SK-N-MC (cell line): ENCODE measurements around the gene TIMP2.
"Not testable (repeated sequence)": the region's sequence is repeated elsewhere in the genome, so short reads cannot be mapped to it uniquely, and the experiment has no call there.

Source experiments
- DNase-seq: peaks from one replicate; pipeline ENCODE4 v3.0.0-alpha.2; 2011; ENCODE audit warnings: low read depth, low spot score
- H3K27ac ChIP-seq: fragments of 200-600 bp; sonication (generic); 2 replicates; pipeline ENCODE4 v1.5.1; 2016; ENCODE audit warnings: mixed run types
- H3K36me3 ChIP-seq: fragments of 200-600 bp; sonication (generic); 2 replicates; pipeline ENCODE4 v1.6.1; 2017; ENCODE audit warnings: antibody characterized with exemption, low read length, mixed read lengths; ENCODE audit not compliant: insufficient read depth
- H3K4me3 ChIP-seq: fragments of 200-600 bp; sonication (generic); 2 replicates; pipeline ENCODE4 v1.5.1; 2016
- H3K9ac ChIP-seq: fragments of 200-600 bp; sonication (generic); 2 replicates; pipeline ENCODE4 v1.8.0; 2017; ENCODE audit warnings: mixed run types, mixed read lengths; ENCODE audit not compliant: insufficient read length
- H3K9me3 ChIP-seq: fragments of 200-600 bp; sonication (generic); 2 replicates; pipeline ENCODE4 v1.6.1; 2017; ENCODE audit warnings: low read depth, mild to moderate bottlenecking, antibody characterized with exemption, low read length, moderate library complexity, mixed read lengths
- EZH2 ChIP-seq: fragments of 200-600 bp; sonication (generic); IDR thresholded peaks from one replicate; pipeline ENCODE4 v1.6.1; 2017; ENCODE audit warnings: antibody characterized with exemption
- FOXP2 ChIP-seq: optimal IDR thresholded peaks from 2 replicates; pipeline ENCODE3; 2011; ENCODE audit warnings: mild to moderate bottlenecking, moderate library complexity; ENCODE audit not compliant: insufficient read depth; ENCODE audit errors: extremely low read length, control extremely low read depth
- POLR2AphosphoS5 ChIP-seq: IDR thresholded peaks from 2 replicates; pipeline ENCODE4 v1.6.1; 2012; ENCODE audit warnings: mild to moderate bottlenecking, low read depth, low read length, borderline replicate concordance

The TIMP2 gene

DNA sequence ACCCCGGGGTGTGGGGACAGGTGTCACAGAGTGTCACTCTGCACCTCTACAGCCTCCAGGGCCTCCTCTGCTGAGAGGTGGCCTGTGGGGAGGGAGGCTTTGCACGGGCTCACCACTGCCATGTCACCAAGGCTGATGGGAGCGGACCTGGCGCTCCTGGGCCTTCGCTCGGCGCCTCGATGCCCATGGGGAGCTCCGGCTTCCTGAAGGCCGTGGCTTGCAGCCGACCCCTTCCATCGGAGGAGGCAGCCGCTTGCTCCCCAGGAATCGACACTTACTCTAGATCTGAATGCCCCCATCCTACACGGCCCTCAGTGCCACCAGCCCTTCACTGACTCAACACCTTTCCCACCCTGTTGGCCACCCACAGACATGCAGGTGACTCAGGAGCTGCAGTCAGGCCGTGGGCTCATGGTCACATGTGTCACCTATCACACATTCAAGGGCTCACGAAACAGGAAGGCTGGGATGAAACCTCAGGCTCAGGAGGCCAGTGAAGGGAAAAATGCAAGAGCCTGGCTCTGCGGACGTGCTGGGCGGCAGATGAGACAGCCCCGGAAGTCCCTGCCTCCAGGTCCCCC, 42.7 kb upstream of the TIMP2 start:
- DNase-seq, result no peak

DNA sequence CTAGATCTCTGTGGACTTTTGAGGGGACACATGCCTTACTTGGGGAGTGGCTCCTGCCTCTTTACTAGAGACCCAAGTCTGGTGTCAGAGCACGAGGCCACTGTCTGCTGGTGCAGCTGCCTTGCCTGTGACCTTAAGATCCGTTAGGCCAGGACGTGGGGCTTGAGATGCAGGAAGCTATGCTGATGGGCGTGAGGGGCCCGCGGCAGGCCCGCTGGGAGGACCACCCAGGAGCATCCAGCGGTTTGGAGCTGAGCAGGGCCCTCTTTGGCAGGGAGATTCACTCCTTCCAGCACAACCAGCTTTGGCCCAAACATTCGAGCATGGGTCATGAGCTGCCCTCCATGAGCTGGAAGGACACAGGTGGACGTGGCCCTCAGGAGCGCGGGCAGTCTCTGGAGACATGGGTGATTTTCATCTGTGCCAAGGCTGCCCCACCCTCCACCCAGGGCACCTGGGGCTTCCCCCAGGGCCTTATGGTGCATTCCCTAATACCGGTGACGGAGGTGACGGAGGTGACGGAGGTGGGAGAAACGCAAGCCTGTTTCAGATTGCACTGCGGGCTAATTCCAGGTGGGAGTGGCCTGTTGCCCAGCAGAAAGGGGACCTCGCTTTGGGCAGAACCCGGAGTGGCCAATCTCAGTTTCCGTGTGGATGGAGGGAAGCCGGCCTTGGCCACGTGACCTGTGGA, 41.9 kb upstream of the TIMP2 start:
- H3K4me3 ChIP-seq, result no peak overlapping the region
- no peak overlapping the region for H3K9ac ChIP-seq
- no peaks in the 10 kb centered on the region; the same call in 1 of the 2 replicates for H3K36me3 ChIP-seq
- H3K27ac ChIP-seq, result no peak overlapping the region
- H3K9me3 ChIP-seq, result no peaks in the 10 kb centered on the region
- TF ChIP-seq FOXP2, result no peak
- TF ChIP-seq EZH2, result no peak
- TF ChIP-seq POLR2AphosphoS5, result no peak
- DNase-seq, result no peak

More for the DNA sequence above, 42.7 kb upstream of the TIMP2 start:
- H3K36me3 ChIP-seq, result no peaks in the 10 kb centered on the region; the same call in 1 of the 2 replicates
- H3K9me3 ChIP-seq, result no peaks in the 10 kb centered on the region
- H3K27ac ChIP-seq, result no peak overlapping the region
- TF ChIP-seq EZH2 (no peak), POLR2AphosphoS5 (no peak), FOXP2 (no peak)
- H3K9ac ChIP-seq, result no peak overlapping the region
- H3K4me3 ChIP-seq, result no peak overlapping the region

DNA sequence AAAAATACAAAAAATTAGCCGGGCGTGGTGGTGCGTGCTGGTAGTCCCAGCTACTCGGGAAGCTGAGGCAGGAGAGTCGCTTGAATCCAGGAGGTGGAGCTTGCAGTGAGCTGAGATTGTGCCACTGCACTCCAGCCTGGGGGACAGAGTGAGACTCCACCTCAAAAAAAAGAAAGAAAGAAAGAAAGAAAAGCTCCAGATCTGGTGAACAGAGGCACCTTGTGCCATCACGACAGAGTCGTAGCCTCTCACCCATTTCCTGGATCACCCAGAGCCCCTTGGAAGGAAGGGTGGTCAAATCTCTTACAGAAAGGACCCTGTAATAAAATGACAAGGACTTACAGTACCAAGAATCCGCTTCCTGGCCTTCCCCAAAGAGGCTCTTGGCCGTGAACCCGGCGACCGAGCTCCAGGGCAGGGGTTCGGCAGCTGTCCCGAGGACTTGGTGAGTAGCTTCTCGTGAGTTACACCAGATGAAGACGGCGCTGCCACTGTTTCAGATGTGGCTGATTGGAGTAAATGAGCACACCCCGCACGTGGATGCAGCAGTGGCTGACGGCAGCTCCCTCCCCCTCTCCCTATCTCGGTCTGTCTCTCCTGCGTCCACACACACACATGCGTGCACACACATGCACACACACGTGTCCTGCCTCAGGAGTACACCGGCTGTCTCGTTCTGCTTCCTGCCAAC, 41.1 kb upstream of the TIMP2 start:
- Histone ChIP-seq H3K9ac (no peak overlapping the region), H3K27ac (no peak overlapping the region), H3K9me3 (no peaks in the 10 kb centered on the region), H3K4me3 (no peak overlapping the region), H3K36me3 (no peaks in the 10 kb centered on the region; the same call in 1 of the 2 replicates)
- TF ChIP-seq FOXP2 (no peak), EZH2 (no peak), POLR2AphosphoS5 (no peak)
- no peak for DNase-seq

DNA sequence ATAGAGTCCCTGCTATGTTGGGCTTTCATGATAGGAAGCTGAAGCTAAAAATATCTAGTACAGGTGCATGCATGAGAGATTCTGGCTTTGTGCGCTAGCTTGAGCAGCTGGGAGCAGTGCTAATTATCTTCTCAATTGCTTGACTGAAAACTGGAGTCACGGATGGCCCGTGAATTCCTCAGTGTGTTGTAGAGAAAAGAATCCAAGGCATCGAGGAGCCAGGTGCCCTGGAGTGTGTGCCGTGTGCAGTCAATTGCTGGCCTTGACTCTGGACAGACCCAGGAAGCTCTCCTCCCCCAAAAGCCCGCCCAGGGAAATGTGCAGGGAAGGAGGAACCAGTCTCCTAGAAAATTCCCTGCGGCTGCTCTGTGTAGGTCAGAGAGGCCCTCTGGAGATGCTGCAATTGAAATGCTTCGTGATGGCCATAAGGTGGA, 40.3 kb upstream of the TIMP2 start:
- Histone ChIP-seq H3K27ac (no peak overlapping the region), H3K36me3 (no peaks in the 10 kb centered on the region; the same call in 1 of the 2 replicates), H3K9ac (no peak overlapping the region), H3K4me3 (no peak overlapping the region), H3K9me3 (no peaks in the 10 kb centered on the region)
- TF ChIP-seq FOXP2 (no peak), EZH2 (no peak), POLR2AphosphoS5 (no peak)
- DNase-seq, result no peak

DNA sequence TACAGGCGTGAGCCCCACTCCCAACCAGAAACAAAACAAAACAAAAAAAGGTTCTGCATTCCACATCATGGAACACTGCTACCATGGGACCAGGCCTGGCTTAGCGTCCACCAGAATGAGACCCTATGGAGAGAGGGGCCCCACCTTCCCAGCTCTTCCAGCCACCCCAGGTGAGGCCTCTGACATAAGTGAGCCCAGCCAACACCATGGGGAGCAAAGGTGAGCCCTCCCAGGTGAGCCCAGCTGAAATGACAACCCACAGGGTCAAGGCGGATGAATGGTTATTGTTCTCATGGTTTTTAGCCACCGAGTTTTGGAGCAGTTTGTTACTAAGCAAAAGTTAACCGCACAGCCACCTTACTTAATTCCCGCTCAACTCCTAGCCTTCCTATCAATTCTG, 38.2 kb upstream of the TIMP2 start:
- H3K4me3 ChIP-seq, result no peak overlapping the region
- no peak overlapping the region for H3K27ac ChIP-seq
- H3K36me3 ChIP-seq, result no peaks in the 10 kb centered on the region
- TF ChIP-seq EZH2 (no peak), POLR2AphosphoS5 (no peak), FOXP2 (no peak)
- H3K9ac ChIP-seq, result no peak overlapping the region
- no peak for DNase-seq
- H3K9me3 ChIP-seq, result no peaks in the 10 kb centered on the region

DNA sequence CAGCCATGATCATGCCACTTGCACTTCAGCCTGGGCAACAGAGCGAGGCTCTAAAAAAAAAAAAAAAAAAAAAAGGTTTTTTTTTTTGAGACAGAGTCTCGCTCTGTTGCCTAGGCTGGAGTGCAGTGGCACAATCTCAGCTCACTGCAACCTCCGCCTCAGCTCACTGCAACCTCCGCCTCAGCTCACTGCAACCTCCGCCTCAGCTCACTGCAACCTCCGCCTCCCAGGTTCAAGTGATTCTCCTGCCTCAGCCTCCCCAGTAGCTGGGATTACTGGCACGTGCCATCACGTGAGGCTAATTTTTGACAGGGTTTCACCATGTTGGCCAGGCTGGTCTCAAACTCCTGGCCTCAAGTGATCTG, 37.8 kb upstream of the TIMP2 start:
- H3K36me3 ChIP-seq, DNase-seq, H3K9me3 ChIP-seq, H3K27ac ChIP-seq, H3K4me3 ChIP-seq, H3K9ac ChIP-seq: not testable (repeated sequence)

DNA sequence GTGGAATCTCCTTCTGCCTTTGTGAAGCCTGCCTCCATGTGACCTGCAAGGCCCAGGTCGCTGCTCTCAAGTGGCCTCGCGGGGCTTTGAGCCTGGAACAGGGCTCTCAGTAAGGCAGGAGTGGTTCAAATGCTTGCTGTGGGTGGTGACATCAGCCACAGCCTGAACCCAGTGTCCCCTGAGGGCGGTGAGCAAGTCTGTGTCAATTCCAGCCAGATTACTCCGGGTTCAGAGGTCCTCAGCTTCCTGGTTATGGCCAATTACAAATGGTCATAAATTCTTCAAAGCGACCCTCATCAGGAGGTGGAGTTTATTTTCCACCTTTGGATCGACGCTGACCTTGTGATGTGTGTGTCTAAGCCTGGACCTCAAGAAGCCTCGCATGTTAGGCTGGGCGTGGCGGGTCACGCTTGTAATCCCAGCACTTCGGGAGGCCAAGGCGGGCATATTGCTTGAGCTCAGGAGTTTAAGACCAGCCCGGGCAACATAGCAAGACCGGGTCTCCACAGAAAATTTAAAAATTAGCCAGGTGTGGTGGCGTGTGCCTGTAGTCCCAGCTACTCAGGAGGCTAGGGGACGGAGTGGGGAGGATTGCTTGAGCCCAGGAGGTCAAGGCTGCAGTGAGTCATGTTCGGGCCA, 37.3 kb upstream of the TIMP2 start:
- Histone ChIP-seq H3K9ac (no peak overlapping the region), H3K9me3 (no peaks in the 10 kb centered on the region), H3K4me3 (no peak overlapping the region), H3K27ac (no peak overlapping the region), H3K36me3 (no peaks in the 10 kb centered on the region)
- TF ChIP-seq EZH2, result no peak
- TF ChIP-seq FOXP2, result no peak
- DNase-seq, result no peak

DNA sequence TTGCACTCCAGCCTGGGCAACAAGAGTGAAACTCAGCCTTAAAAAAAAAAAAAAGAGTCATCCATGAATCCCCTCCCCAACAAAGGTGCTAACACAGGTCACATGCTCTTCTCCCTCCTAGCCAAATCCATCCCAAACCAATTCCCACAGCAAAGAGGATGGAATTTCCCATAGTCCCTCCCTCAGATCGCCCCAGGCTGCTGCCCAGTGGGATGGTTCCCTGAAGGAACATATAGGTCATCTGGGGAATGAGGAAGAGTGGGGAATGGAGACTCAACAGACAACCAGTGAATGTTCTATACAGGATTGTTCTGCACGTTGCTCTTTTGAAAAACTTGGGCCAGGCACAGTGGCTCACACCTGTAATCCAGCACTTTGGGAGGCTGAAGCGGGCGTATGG, 36.4 kb upstream of the TIMP2 start:
- no peak for DNase-seq
- Histone ChIP-seq H3K9ac (no peak overlapping the region), H3K36me3 (no peaks in the 10 kb centered on the region), H3K27ac (no peak overlapping the region), H3K4me3 (no peak overlapping the region), H3K9me3 (no peaks in the 10 kb centered on the region)
- TF ChIP-seq POLR2AphosphoS5 (no peak), EZH2 (no peak)

DNA sequence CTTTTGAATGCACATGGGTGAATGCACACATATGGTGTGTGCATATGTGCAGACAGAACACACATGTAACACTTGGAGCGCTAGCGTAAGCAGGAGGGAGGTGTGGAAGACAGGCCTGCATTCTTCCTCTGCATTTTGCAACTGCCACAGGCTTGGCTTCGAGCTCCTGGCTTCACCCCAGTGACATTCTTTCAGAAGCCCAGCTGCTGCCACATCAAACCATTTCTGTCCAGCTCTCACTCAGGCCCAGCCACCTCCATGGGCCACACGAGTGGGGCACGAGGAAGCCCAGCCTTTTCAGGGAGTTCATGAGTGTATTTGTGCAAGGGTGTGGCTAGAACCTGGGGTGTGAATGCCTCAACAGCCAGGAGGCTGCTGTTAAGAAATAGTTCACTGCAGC, 35.7 kb upstream of the TIMP2 start:
- TF ChIP-seq EZH2, result no peak
- TF ChIP-seq POLR2AphosphoS5, result no peak
- no peak for TF ChIP-seq FOXP2
- H3K36me3 ChIP-seq, result no peaks in the 10 kb centered on the region
- H3K27ac ChIP-seq, result no peak overlapping the region
- H3K9me3 ChIP-seq, result no peaks in the 10 kb centered on the region
- no peak overlapping the region for H3K4me3 ChIP-seq
- no peak overlapping the region for H3K9ac ChIP-seq
- DNase-seq, result no peak
